HCT116 (cell line): ENCODE data around the gene MMP25. TPM values are rescaled to one million over a fixed set of nuclear protein-coding genes. Genes with fewer than 3 reads are reported as not detected.

Experiments used
- ATAC-seq: fragments of 200-7000 bp; cut with Tn5 transposase; 2 replicates; pipeline ENCODE4 v1.9.1; 2020; ENCODE audit warnings: mild to moderate bottlenecking, moderate library complexity
- BruUV-seq: library from RNA; stranded (reverse); fragments of 400-500 nt; replicated peaks from 2 replicates; lab custom pipeline; 2021; lab: Mats Ljungman, UMichigan
- CTCF ChIA-PET: fragments of 300-600 bp; sonication (Branson Sonifier 250); formaldehyde crosslinking; loops from one replicate; lab custom pipeline; 2021; ENCODE audit warnings: antibody characterized with exemption; lab: Charles Lee
- POLR2A ChIA-PET: fragments of 300-600, 350-600 bp; sonication (Branson Sonifier 250); formaldehyde crosslinking; loops from one replicate; lab custom pipeline; 2021; ENCODE audit warnings: antibody characterized with exemption; lab: Charles Lee
- RAD21 ChIA-PET, 2 experiments: fragments of 300-600 bp; sonication (Branson Sonifier 250); formaldehyde crosslinking; loops; one replicate each; lab custom pipeline; 2023; ENCODE audit warnings: low total read pairs in 2 of 2; ENCODE audit not compliant: uncharacterized antibody in 2 of 2, unreplicated experiment in 2 of 2, low non-redundant PET in 1 of 2; lab: Charles Lee
- DNase-seq: peaks from one replicate; pipeline ENCODE4 v3.0.0-alpha.2; 2010; ENCODE audit warnings: low read depth, low spot score
- H2AFZ ChIP-seq: fragments of 200-600 bp; shearing (Covaris generic), sonication (generic); 2 replicates; pipeline ENCODE4 v1.6.1; 2017; ENCODE audit warnings: low read depth, mixed run types, mixed read lengths, antibody characterized with exemption, low read length; ENCODE audit not compliant: poor library complexity, severe bottlenecking
- H3K27ac ChIP-seq: 2 replicates; pipeline ENCODE4 v1.5.1; 2012; ENCODE audit warnings: low read depth, low read length
- H3K27me3 ChIP-seq: fragments of 200-600 bp; sonication (generic); 2 replicates; pipeline ENCODE4 v1.6.1; 2016; ENCODE audit warnings: mixed run types, low read length, mixed read lengths; ENCODE audit not compliant: insufficient read depth
- H3K36me3 ChIP-seq, 2 experiments: fragments of 200-500 bp in 1 of 2; fragments of 200-600 bp in 1 of 2; sonication (Bioruptor generic) in 1 of 2; sonication (generic) in 1 of 2; 2 replicates each; pipeline versions ENCODE4 v1.5.1 to v1.6.1; 2014 to 2016; ENCODE audit warnings: low read length in 2 of 2, inconsistent platforms in 1 of 2, mixed read lengths in 1 of 2, mixed run types in 1 of 2; ENCODE audit not compliant: insufficient read depth in 2 of 2, control insufficient read depth in 1 of 2
- H3K4me1 ChIP-seq, 2 experiments: fragments of 200-600 bp in 1 of 2; sonication (generic) in 1 of 2; 2 replicates each; pipeline versions ENCODE4 v1.5.1 to v1.6.1; 2012 to 2017; ENCODE audit warnings: low read length in 2 of 2, inconsistent platforms in 1 of 2, mild to moderate bottlenecking in 1 of 2, mixed read lengths in 1 of 2, mixed run types in 1 of 2, moderate library complexity in 1 of 2; ENCODE audit not compliant: insufficient read depth in 2 of 2, control insufficient read depth in 1 of 2
- H3K4me2 ChIP-seq: fragments of 200-600 bp; sonication (generic); 2 replicates; pipeline ENCODE4 v1.6.1; 2017; ENCODE audit warnings: mixed run types, low read length, mixed read lengths
- H3K4me3 ChIP-seq, 2 experiments: fragments of 200-600 bp in 1 of 2; sonication (generic) in 1 of 2; replicated peaks in 1 of 2; 2 replicates each; pipeline ENCODE4 v1.5.1; 2011 to 2016; ENCODE audit warnings: low read length in 2 of 2, control low read depth in 1 of 2, low read depth in 1 of 2, mild to moderate bottlenecking in 1 of 2, mixed read lengths in 1 of 2, mixed run types in 1 of 2
- H3K79me2 ChIP-seq: fragments of 200-600 bp; sonication (generic); 2 replicates; pipeline ENCODE4 v1.6.1; 2017; ENCODE audit warnings: mild to moderate bottlenecking, mixed run types, low read length, moderate library complexity, mixed read lengths; ENCODE audit not compliant: insufficient read depth
- H3K9ac ChIP-seq: fragments of 200-600 bp; sonication (generic); 2 replicates; pipeline ENCODE4 v1.6.1; 2016; ENCODE audit warnings: low read length, mixed read lengths
- H3K9me2 ChIP-seq: fragments of 200-600 bp; sonication (generic), shearing (Covaris generic); 2 replicates; pipeline ENCODE4 v1.6.1; 2017; ENCODE audit warnings: mixed run types, mild to moderate bottlenecking, moderate library complexity; ENCODE audit not compliant: insufficient read depth
- H3K9me3 ChIP-seq, 2 experiments: fragments of 200-500 bp in 1 of 2; fragments of 200-600 bp in 1 of 2; sonication (Bioruptor generic) in 1 of 2; sonication (generic) in 1 of 2; 2 replicates each; pipeline ENCODE4 v1.6.1; 2014 to 2017; ENCODE audit warnings: low read length in 2 of 2, mixed read lengths in 2 of 2, inconsistent platforms in 1 of 2, low read depth in 1 of 2, mild to moderate bottlenecking in 1 of 2, mixed run types in 1 of 2, moderate library complexity in 1 of 2; ENCODE audit not compliant: control insufficient read depth in 1 of 2, insufficient read depth in 1 of 2
- H4K20me1 ChIP-seq: fragments of 200-600 bp; sonication (generic), shearing (Covaris generic); 2 replicates; pipeline ENCODE4 v1.6.1; 2017; ENCODE audit warnings: mixed run types, mild to moderate bottlenecking, moderate library complexity; ENCODE audit not compliant: insufficient read depth
- CBX3 ChIP-seq: IDR thresholded peaks from 2 replicates; pipeline ENCODE4 v1.6.1; 2012; ENCODE audit warnings: low read depth
- EGR1 ChIP-seq: IDR thresholded peaks from 2 replicates; pipeline ENCODE4 v1.6.1; 2012; ENCODE audit warnings: low read depth
- EZH2 ChIP-seq: fragments of 200-600 bp; sonication (generic); IDR thresholded peaks from 2 replicates; pipeline ENCODE4 v1.6.1; 2017; ENCODE audit warnings: antibody characterized with exemption, mixed run types
- JUND ChIP-seq: IDR thresholded peaks from 2 replicates; pipeline ENCODE4 v1.6.1; 2012
- POLR2AphosphoS5 ChIP-seq: IDR thresholded peaks from 2 replicates; pipeline ENCODE4 v1.6.1; 2011; ENCODE audit warnings: mild to moderate bottlenecking, low read depth, low read length, moderate library complexity
- SIN3A ChIP-seq: IDR thresholded peaks from 2 replicates; pipeline ENCODE4 v1.6.1; 2012; ENCODE audit warnings: low read depth
- ZNF274 ChIP-seq: fragments of 200-500 bp; sonication (Bioruptor generic); IDR thresholded peaks from 2 replicates; pipeline ENCODE4 v1.6.1; 2014; ENCODE audit warnings: mild to moderate bottlenecking, low read depth, low read length, inconsistent platforms
- intact Hi-C: fragments of 100-400 bp; cut with micrococcal nuclease; formaldehyde crosslinking; loops from 2 replicates; pipeline ENCODE4 v1.10.0; 2022
- total RNA-seq: library from RNA; stranded (reverse); gene quantifications from one replicate; pipeline ENCODE4 v1.2.1, GENCODE V29; 2021; ENCODE audit not compliant: unreplicated experiment
- TF ChIP-seq, protein P1 (sequence below), 3 experiments: fragments of 200-600 bp in 1 of 3; sonication (generic) in 1 of 3; IDR thresholded peaks in 2 of 3; conservative IDR thresholded peaks in 1 of 3; 2 replicates each; pipeline ENCODE4 v1.5.1; 2012 to 2017; ENCODE audit warnings: low read depth in 2 of 3, low read length in 2 of 3, antibody characterized with exemption in 1 of 3, borderline replicate concordance in 1 of 3, control low read depth in 1 of 3, mild to moderate bottlenecking in 1 of 3, mixed read lengths in 1 of 3, mixed run types in 1 of 3, moderate library complexity in 1 of 3; ENCODE audit not compliant: insufficient read depth in 1 of 3
- TF ChIP-seq, protein P2 (sequence below): IDR thresholded peaks from 2 replicates; pipeline ENCODE4 v1.6.1; 2012

The MMP25 gene
- total RNA-seq, 1 experiment from 2014 or later, result 2.5 TPM

DNA sequence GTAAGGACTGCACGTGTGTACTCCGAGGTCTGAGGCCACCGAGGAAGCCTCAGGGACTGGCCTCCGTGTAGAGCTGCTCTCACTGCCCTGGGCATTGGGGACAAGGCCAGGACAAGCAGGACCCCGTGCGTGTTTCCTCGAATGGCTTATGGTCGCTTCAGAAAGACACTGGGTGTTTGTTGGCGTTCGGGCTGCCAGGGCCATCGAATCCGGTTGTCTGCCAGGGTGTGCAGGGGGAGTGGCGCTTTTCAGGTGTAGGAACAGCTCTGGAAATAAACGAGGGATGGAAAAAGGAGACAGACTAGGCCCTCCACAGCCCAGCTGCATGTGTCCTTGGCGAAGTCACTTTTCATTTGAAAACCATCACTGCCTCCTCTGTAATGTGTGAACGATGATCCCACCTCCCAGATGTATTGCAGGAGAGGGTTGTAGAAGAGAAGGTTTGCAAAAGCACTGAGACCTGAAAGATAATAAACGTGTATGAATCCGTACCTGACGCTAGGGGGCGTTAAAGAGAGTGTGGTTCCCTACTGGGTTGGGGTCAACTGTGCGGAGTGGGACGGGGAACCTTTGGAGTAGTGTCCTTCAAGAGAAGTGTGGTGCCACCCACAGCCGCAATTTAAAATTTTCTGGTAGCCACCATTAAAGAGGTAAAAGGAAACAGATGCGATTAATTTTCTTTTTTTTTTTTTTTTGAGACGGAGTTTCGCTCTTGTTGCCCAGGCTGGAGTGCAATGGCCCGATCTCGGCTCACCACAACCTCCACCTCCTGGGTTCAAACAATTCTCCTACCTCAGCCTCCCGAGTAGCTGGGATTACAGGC lies 54.9 kb downstream of the MMP25 start:
- H3K27me3 ChIP-seq, result no peaks in the 10 kb centered on the region
- CTCF ChIA-PET, result interaction anchor here (0.6 kb wide), 1 partner anchor 84 kb away, joined by 3 read pairs; no protein-coding TSS in a partner anchor
- TF ChIP-seq POLR2AphosphoS5, result no peak; the same call in 1 of the 2 replicates
- TF ChIP-seq, protein P1, sequence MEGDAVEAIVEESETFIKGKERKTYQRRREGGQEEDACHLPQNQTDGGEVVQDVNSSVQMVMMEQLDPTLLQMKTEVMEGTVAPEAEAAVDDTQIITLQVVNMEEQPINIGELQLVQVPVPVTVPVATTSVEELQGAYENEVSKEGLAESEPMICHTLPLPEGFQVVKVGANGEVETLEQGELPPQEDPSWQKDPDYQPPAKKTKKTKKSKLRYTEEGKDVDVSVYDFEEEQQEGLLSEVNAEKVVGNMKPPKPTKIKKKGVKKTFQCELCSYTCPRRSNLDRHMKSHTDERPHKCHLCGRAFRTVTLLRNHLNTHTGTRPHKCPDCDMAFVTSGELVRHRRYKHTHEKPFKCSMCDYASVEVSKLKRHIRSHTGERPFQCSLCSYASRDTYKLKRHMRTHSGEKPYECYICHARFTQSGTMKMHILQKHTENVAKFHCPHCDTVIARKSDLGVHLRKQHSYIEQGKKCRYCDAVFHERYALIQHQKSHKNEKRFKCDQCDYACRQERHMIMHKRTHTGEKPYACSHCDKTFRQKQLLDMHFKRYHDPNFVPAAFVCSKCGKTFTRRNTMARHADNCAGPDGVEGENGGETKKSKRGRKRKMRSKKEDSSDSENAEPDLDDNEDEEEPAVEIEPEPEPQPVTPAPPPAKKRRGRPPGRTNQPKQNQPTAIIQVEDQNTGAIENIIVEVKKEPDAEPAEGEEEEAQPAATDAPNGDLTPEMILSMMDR (IDR thresholded peaks at IDR 0.05 in 2 of 3, conservative IDR thresholded peaks at IDR 0.05 in 1 of 3; ENCODE audit: borderline replicate concordance in 1 of 3, insufficient read depth in 1 of 3, low read depth in 2 of 3, low read length in 2 of 3), result peak; percentile 49 to 79 (median 71); a peak in 5 of 6 replicates
- TF ChIP-seq, all 23 proteins: peak for 1
- intact Hi-C loops, result no loop called here
- H3K9me2 ChIP-seq, result no peaks in the 10 kb centered on the region
- no peak overlapping the region for H2AFZ ChIP-seq
- H3K4me2 ChIP-seq, result peak overlapping the region; percentile 67
- no peaks in the 10 kb centered on the region for H3K36me3 ChIP-seq
- ChIA-PET POLR2A (no interaction called here), RAD21 (no interaction called here)
- peak overlapping the region in 1 of 2 experiments; percentile 29; a peak in 2 of 4 replicates for H3K4me3 ChIP-seq
- peak; percentile 32 for ATAC-seq
- H3K9ac ChIP-seq, result 0 out of 2 replicates have a peak overlapping the region, but pooled peaks have one; percentile 26
- no peaks in the 10 kb centered on the region for H4K20me1 ChIP-seq
- peak overlapping the region; percentile 34 for H3K27ac ChIP-seq
- DNase-seq, result no peak
- no peaks in the 10 kb centered on the region for H3K79me2 ChIP-seq
- H3K9me3 ChIP-seq, result no peaks in the 10 kb centered on the region
- TSS peak; percentile 98 for BruUV-seq
- H3K4me1 ChIP-seq, result peaks cover 19 to 28% of the 10 kb centered on the region in 2 experiments

DNA sequence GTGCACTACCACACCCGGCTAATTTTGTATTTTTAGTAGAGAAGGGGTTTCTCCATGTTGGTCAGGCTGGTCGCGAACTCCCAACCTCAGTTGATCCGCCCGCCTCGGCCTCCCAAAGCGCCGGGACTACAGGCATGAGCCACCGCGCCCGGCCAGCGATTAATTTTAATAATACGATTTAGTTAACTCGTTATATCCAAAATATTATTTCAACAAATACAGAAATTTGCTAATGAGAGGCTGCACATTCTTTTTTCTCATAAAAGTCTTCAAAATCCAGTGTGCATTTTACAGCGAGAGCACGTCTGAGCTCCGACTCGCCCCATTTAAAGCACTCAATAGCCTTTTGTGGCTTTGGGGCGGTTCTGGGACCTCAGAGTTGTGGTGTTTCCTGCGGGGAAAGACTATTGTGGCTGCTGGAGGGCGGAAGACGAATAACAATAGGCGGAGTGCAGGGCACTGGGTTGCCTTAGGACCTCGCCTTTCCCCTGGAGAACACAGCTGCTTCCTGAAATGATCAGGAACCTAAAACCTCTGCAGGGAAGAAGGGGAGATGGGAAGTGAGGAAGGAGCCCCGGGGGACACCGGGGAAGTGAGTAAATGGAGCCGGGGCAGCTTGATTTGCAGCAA lies 55.6 kb downstream of the MMP25 start:
- H3K79me2 ChIP-seq, result no peaks in the 10 kb centered on the region
- no TSS peak for BruUV-seq
- intact Hi-C loops, result no loop called here
- DNase-seq (no peak), ATAC-seq (no peak)
- H3K4me2 ChIP-seq, result no peak overlapping the region
- no peak overlapping the region for H3K27ac ChIP-seq
- no peak overlapping the region for H2AFZ ChIP-seq
- H3K9ac ChIP-seq, result no peak overlapping the region
- no peaks in the 10 kb centered on the region for H3K9me3 ChIP-seq
- no peaks in the 10 kb centered on the region for H3K27me3 ChIP-seq
- no peaks in the 10 kb centered on the region for H3K36me3 ChIP-seq
- TF ChIP-seq SIN3A, result no peak
- no peak for TF ChIP-seq CBX3
- TF ChIP-seq ZNF274, result no peak
- TF ChIP-seq JUND, result no peak
- TF ChIP-seq, protein P2, sequence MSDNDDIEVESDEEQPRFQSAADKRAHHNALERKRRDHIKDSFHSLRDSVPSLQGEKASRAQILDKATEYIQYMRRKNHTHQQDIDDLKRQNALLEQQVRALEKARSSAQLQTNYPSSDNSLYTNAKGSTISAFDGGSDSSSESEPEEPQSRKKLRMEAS, result no peak
- no peak for TF ChIP-seq EGR1
- no peak for TF ChIP-seq EZH2
- ChIA-PET RAD21 (no interaction called here), CTCF (interaction anchor here (0.6 to 1.0 kb wide), 2 partner anchors 23 to 84 kb away, joined by 3 to 5 read pairs; no protein-coding TSS in a partner anchor), POLR2A (no interaction called here)
- no peak overlapping the region for H3K4me3 ChIP-seq
- peaks cover 19 to 32% of the 10 kb centered on the region in 2 experiments for H3K4me1 ChIP-seq
- no peaks in the 10 kb centered on the region for H3K9me2 ChIP-seq
- H4K20me1 ChIP-seq, result no peaks in the 10 kb centered on the region
